Activated effector memory CD4-positive, alpha-beta T cell treated with anti-CD3 and anti-CD28 coated beads, Interleukin-2, amount 50 U/mL, for 16 hours (primary cell): ENCODE data around the gene ACAD8.
"Not testable (repeated sequence)": the region's sequence is repeated elsewhere in the genome, so short reads cannot be mapped to it uniquely, and the experiment has no call there.

Experiments used
- DNase-seq: peaks from one replicate; pipeline ENCODE4 v3.0.0-alpha.2; 2020

The ACAD8 gene

GRCh38 chr11:134270250-134270714, 16.9 kb downstream of the ACAD8 start:
- DNase-seq, result peak; percentile 63

GRCh38 chr11:134271978-134272377, 18.6 kb downstream of the ACAD8 start:
- peak; percentile 16 for DNase-seq

GRCh38 chr11:134272381-134273316, 19.3 kb downstream of the ACAD8 start:
- DNase-seq, result peak; percentile 47

- no peak for DNase-seq
Observed at GRCh38 chr11:134273317-134273712, 19.9 kb downstream of the ACAD8 start.

- DNase-seq, result no peak
Observed at GRCh38 chr11:134275188-134275533, 21.8 kb downstream of the ACAD8 start.

GRCh38 chr11:134275534-134276395, 22.4 kb downstream of the ACAD8 start, which contains the start of gene GLB1L3:
GLB1L3 (plus strand) TSS chr11:134276379; CDS start chr11:134276741, 362 bp downstream.
- peak; percentile 92 for DNase-seq

- peak; percentile 67 for DNase-seq
Observed at GRCh38 chr11:134276396-134277182, 23.2 kb downstream of the ACAD8 start.

- DNase-seq, result peak; percentile 44
Observed at GRCh38 chr11:134277183-134278001, 24.0 kb downstream of the ACAD8 start.

GRCh38 chr11:134278356-134278755, 25.0 kb downstream of the ACAD8 start:
- peak; percentile 24 for DNase-seq

GRCh38 chr11:134281635-134282034, 28.3 kb downstream of the ACAD8 start:
- not testable (repeated sequence) for DNase-seq

- peak; percentile 21 for DNase-seq
Observed at GRCh38 chr11:134282121-134283045, 29.0 kb downstream of the ACAD8 start.

GRCh38 chr11:134283461-134284230, 30.3 kb downstream of the ACAD8 start:
- DNase-seq, result no peak

- DNase-seq, result not testable (repeated sequence)
Observed at GRCh38 chr11:134284349-134284748, 31.0 kb downstream of the ACAD8 start.

GRCh38 chr11:134287561-134287960, 34.2 kb downstream of the ACAD8 start:
- no peak for DNase-seq

- DNase-seq, result no peak
Observed at GRCh38 chr11:134288486-134288885, 35.1 kb downstream of the ACAD8 start.

GRCh38 chr11:134289167-134289566, 35.8 kb downstream of the ACAD8 start:
- no peak for DNase-seq

GRCh38 chr11:134289789-134290188, 36.4 kb downstream of the ACAD8 start:
- peak; percentile 45 for DNase-seq

- peak; percentile 17 for DNase-seq
Observed at GRCh38 chr11:134290646-134291045, 37.3 kb downstream of the ACAD8 start.

GRCh38 chr11:134291196-134291595, 37.8 kb downstream of the ACAD8 start:
- no peak for DNase-seq

- DNase-seq, result no peak
Observed at GRCh38 chr11:134292661-134293060, 39.3 kb downstream of the ACAD8 start.
